DMS 273 treated with DMSO at 0.1 percent for 48 hours (cell line): ENCODE results near the gene SSR2.

Experiments used
- DNase-seq: peaks from one replicate; lab custom pipeline; 2025; lab: John Stamatoyannopoulos, UW

The SSR2 gene

DNA sequence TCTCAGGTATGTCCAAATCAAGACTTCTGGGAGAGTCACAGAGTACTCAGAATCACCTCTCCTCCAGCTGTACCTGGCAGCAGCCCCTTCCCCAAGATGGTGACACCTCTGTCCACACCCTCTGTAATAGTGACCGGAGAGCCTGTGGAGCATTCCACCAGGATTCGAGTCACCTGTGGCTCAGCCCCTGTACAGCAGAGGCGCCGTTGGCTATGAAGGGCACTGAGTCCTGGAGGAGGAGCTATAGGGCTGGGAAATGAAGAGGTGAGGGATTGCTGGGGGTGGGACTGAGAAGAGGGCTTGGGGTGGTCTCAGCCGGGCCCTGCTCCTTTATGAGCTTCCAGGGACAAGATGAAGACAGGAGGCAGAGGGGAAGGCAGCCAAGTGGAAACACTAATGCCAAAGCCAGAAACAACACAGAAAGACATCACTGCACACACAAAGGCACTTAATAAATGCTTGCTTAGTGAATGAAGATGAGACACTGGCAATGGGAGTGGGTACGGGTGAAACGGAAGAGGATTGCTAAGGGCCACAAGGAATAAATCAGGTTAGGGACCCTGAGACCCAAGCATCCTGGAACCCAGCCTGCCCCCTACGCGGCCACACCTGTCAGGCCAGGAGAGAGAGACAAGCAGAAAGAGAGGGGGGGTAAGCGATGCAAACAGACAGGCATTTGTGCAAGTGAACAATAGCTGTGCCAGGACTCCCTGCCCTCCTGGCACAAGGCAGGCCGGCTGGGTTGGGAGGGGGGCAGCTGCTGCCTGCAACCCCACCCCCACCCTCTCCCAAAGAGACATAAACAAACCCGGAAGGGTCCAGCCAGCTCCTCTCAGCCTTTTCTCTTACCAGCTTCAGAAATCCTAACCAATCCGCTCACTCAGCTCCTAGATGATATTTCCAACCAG, 46.3 kb downstream of the SSR2 start:
- DNase-seq = no peak

DNA sequence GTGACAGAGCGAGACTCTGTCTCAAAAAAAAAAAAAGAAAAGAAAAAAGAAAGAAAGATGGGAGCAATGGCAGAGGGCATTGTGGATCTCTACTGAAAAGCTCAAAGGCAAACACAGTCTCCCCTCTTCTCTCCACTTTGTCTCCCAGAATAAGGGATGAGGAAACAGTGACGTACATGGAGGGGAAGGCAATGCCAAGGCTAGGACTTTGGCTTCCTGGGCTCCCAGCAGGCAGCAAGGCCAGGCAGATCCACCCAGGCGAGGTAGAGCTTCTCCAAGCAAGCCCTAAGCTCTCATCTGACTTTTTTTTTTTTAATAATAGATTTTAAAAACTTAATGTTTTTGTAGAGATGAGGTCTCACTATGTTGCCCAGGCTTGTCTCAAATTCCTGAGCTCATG, 47.0 kb downstream of the SSR2 start:
- no peak for DNase-seq

DNA sequence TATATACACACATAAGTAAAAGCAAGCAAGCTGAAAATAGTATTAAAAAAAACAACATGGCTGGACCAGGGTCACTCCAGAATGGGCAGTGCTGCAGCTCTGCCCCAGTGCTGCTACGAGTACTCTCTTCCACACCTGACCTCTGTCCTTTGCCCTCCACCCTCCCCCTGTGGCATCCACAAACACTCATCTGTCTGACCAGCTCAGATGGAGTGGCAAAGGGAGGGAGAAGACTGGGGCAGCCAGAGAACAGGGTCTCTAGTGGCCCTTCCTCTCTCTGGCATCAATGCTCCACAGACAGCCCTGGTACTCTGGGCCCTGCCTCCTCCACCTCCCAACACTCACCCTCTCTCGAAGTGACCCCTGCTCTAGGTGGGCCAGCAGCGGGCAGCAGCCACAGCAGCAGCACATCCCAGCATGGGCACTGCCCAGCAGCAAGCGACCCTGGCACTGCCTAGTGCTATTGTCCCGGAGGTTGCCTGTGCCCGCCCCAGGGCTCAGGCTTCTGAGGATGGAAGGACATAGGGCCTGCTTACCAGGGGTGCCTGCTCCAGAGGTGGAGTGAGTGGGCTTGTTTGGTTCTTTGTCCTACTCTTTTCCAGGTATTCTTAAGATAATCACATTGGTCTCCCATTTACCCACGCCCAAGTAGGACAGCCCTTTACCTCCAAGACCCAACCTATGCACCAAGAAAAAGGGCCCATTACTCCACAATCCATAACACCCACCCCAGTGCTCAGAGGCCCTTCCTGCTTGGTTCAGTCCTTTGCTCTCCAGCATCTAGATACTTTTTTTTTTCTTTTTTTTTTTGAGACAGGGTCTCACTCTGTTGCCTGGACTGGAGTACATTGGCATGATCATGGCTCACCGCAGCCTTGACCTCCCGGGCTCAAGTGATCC, 48.6 kb downstream of the SSR2 start:
- no peak for DNase-seq

DNA sequence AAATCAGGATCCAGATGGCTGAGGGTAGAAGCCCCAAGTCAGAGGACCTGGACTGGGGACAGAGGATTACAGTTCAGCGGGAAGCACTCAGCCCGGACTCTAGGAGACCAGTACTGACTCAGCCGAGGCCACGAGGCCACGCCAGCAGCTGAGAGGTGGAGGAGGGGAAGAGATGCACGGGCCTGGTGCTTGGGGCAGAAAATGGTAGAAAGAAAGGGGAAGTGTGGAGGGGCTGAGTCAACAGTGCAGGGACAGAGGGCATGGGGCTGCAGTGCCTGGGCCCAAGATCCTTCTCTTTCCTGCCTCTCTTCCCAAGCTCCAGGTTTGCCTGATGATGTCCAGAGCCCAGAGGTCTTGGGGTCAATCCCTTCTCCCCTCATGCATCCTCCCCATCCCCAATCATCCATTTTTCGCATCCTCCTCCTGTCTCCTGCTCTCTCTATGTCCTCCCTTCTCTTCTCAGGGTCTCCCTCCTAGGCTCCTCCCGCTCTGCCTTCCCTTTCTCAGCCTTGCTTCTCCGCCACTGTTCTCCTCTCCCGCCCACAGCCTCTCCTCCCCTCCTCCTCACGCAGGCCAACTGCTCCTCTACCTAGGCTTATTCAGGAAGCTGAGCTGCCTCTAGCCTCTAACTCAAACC, 50.1 kb downstream of the SSR2 start:
- no peak for DNase-seq

DNA sequence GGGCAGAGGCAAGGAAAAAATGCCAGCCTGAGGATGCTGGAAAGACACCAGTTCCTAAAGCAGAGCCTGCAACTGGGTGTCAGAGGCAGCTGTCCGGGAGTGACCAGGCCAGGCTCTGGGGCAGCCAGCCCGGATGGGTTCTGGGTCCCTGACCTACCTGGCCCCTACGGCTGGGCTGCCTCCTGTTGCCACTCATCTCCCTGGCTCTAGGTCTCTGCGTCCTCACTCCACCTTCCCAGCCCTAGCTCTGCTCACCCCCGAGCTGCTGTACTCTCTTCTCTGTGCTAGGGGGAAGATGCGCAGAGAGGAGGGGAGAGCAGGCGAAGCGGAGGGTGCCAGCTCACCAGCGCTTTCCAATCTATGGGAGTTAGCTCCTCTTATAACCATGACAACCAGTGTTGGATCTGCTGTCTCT, 51.4 kb downstream of the SSR2 start:
- DNase-seq = no peak

DNA sequence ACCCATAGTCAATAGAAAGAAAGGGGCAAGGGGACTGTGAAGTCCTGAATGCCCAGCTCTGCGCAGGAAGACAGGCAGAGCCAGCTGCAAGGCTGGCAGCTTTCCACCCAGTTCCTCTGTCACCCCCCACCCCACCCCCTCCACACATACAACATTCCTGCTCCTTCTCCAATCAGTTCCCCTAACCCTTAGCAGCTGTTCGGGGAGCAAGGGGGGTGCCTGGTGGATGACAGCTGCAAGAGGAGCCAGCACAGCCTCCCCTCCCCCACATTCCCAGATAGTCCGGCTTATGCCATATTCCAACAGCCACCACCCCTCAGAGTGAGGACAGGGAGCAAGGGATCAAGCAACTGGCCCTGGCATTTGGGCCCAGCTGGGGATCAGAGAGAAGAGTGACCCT, 52.1 kb downstream of the SSR2 start:
- DNase-seq = no peak

DNA sequence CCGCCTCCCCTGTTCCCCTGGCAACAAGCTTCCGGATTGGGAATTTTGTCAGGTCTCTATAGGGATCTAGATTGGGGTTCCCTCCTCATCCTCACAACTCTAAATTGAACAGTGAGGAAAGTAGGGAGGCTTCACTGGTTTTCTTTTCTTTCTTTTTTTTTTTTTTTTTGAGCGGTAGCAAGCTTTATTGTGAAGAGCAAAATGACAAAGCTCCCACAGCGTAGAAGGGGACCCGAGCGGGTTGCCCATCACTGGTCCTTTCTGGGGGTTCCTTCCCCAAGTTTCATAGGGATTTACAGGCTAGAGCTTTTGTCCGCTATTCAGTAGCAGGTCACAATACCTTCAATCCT, 52.7 kb downstream of the SSR2 start:
- DNase-seq = no peak

DNA sequence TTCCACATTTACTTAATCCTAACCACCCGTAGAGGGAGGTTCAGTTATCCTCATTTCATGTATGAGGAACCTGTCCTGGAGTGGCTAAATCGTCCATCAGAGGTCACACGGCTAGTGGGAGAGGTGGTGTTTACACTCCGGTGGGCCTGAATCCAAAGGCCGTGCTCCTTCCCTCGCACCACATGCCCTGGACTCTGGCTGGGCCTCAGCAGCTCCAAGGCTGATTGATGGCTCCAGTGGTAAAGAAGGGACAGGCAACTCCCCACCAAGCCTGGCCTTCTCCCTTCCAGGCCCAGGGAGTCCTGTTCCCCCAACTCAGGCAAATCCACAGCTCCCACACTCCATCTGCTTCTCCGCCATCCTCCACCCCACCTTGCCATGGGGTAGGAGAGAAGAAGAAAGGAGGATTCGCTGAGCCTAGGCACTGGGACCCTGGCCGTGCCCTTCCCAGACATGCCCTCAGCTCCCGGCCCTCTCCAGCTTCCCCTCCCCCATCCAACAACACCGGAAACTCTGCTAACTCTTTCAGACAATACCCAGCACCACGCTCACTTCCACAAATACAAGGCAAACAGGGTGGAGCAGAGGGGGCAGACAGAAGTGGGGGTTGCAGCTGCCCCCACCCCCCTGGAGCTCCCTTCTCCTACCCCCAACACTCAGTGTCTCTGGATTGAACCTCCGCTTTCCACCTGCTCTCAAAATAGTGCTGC, 53.3 kb downstream of the SSR2 start:
- DNase-seq = no peak

DNA sequence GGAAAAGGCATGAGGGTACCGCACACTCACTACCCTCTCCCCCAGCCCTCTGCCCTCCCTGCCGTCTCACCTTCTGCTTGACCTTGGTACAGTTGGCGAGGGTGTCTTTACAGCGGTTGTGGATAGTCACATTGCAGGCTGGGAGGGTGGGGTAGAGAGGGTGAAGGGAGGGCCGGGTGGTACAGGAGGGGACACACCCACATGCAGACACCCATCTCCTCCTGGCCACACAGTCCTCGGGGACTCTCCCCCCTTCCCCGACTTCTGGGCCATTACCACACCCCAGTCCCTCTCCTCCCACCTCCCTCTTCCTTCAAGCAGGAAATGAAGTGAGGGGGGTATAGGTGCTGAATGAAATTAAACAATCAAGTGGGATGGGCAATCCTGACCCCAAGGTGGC, 54.0 kb downstream of the SSR2 start:
- no peak for DNase-seq

DNA sequence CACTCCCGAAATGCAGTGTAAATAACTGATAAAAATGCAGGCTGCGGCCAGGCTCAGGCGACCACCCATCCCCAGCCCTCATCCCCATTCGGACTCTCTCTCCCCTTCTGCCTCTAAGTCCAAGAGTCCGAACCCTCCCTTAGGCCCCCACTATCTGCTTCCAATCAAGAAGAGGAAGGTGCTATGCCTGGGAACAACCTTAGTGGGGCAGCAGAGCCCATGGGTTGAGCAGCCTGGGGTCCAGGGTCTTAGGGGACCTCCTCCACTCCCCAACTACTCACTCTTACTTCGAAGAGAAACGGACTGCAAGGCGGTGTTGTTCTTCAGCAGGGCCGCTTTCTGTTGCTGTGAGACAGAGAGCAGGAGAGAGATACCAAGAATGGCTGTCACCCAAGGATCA, 54.6 kb downstream of the SSR2 start:
- DNase-seq = no peak

DNA sequence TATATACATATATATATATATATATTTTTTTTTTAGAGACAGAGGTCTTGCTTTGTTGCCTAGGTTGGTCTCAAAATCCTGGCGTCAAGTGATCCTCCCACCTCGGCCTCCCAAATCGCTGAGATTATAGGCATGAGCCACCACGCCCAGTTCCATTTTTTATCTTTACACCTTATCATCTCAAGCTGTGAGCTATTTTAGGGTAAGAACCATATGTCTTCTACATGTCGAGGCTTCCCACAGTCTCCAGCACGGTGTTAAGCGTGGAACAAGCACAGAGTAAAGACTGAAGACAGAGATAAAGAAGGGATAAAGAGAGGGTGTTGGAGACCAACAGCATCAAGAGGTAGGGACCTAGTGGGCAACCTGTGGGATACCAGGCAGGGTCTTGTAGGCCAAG, 56.6 kb downstream of the SSR2 start:
- DNase-seq = no peak

DNA sequence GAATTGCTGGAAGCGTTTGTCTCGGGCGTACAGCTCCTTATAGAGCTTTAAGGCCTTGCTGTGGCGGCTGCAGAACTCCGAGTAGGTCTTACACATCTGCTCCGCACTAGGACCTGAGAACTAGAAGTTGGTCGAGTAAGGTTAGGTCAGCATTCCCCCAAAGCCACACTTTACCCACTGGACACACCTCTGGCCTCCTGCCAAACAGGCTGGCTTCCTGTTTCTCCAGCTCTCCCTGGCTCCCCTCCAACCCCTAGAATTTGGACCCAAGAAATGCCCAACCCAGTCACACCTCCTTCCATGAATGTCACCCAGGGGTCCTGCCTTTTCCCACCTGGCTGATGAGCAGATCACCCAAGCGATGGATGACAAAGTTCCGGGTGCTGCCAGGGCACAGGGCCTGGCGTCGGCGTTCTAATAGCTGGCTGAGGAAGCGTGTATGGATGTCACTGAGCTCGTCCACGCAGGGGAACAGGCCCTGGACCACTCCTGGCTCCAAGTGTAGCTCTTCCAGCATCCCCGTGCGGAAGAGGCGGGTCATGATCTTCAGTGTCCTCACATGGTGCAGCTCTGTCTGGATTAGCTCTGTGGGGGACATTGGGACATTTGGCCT, 58.0 kb downstream of the SSR2 start:
- DNase-seq = no peak

DNA sequence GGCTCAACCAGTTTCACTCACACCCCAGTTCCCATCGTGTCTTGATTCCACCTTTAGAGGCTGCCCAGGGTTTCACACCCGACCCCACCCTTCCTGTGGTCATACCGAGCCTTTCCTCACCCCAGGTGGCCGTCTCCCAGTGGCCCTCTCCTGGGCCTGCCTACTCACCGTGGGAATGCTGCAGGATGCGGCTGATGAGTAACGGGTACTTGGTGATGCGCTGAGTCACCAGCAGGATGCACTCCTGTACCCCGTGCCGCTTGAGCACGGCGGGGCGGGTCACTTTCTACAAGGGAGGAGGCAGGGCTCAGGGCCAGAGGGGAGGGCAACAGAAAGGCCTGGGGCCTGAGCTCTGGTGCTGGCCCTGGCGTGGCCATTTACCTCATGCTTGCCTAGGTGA, 58.8 kb downstream of the SSR2 start:
- no peak for DNase-seq

DNA sequence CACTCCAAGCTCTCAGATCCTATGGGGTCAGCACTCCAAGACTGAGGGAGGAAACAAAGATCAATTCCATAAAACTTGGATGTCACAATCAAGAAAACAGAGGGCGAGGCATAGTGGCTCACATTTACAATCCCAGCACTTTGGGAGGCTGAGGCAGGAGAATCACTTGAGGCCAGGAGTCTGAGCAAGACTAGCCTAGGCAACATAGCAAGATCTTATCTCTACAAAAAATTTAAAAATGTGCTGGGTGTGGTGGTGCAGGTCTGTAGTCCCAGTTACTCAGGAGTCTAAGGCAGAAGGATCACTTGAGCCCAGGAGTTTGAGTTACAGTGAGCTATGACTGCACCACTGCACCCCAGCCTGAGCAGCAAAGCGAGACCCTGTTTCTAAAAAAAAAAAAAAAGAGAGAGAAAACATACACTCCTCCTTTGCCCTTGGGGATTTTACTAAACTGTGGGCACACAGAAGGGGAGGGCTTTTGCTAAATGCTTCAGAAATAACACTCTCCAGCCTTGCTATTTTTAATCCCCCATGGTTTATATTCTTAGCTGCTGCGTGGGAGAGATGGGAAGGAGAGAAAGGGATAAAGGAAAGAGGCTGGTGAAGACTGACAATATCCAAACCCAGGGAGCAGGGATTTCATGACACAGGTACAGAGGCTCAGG, 60.5 kb downstream of the SSR2 start:
- no peak for DNase-seq
